GM18870 (cell line): ENCODE measurements around the gene ATP5MK.
"Not testable (repeated sequence)": the region's sequence is repeated elsewhere in the genome, so short reads cannot be mapped to it uniquely, and the experiment has no call there.

ENCODE experiments used
- ATAC-seq: cut with Tn5 transposase; IDR thresholded peaks from one replicate; pipeline ENCODE4 v1.9.1; 2021; ENCODE audit warnings: moderate library complexity; ENCODE audit not compliant: unreplicated experiment

The ATP5MK gene

DNA sequence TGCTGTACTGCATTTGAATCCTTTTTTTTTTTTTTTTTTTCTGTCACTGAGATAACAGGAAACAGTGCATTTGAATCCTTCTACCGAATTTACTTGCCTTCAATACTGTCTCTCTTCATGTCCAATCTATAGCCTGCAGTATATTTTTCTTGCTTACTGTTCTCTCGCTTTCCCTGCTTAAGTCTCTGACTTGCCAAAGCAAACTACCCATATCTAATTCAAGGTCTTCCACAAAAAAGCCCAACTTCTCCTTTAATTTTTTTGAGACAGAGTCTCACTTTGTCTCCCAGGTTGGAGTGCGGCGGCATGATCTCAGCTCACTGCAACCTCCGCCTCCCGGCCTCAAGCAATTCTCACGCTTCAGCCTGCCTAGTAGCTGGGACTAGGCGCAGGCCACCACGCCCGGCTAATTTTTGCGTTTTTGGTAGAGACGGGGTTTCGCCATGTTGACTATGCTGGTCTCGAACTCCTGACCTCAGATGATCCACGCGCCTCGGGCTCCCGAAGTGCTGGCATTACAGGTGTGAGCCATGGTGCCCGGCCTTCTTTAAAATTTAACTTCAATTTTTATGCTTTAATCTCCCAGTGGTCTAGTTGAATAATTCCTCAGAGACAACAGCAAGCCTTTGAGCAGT is 1.0 kb upstream of the ATP5MK start:
- no peak for ATAC-seq

DNA sequence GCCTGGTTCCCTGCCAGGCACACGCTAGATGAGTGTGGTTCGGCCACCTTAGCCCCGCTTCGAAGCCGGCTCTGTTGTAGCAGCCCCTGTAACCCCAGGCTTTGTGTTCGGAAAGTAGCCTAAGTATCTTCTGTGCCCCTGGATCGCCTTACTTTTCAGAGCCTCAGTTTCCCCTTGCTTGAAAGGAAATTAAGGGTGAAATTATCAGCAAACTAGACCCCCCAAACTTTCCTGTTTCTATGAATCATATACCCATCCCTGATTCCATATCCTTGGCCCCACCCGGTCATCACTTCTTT is 463 bp upstream of the ATP5MK start:
- ATAC-seq, result no peak

DNA sequence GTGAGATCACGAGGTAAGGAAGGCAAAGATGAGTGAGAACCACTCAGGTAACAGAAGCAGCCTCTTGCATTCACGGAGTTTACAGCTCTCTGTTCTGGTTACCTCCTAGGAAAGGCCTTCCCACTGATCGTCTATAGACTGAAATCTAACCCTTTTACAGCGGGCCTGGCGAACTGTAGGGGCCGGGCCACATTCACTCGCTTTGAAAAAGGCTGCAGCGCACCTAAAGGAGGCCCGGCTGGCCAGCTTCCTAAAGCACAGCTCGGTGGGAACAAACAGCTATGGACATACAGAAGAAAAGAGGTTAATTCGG is 565 bp downstream of the ATP5MK start:
- no peak for ATAC-seq

DNA sequence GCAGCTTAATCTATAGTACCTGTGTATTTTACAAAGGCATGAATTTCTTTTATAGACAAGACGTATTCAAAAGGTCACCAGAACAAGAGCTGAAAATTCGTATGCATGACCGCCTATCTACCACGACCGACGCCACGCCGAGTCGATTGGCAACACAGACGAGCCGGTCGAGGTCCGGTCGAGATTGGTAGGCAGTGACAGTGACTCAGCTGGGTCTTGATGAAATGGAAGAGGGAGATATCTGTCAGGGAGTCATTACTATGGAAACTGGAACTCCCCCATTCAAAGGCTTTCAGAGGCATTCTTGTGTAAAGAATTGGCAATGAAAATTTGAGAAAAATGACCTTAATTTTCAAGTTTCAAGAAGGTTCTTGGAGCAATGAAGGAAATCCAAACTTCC is 2.1 kb downstream of the ATP5MK start:
- ATAC-seq, result no peak

DNA sequence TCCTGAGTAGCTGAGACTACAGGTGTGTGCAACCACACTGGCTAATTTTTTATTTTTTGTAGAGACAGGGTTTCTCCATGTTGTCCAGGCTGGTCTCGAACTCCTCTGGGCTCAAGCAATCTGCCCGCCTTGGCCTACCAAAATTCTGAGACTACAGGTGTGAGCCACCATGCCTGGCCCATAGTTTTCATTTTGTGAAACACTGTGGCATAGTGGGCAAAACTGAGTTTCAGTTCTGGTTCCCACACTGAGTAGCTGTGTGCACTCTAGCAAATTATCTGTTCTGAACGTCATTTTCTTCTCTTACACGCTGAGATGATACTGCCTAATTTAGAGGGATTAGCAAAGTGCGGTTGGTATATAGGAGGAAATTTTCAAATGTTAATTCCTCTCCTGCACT is 13.5 kb downstream of the ATP5MK start:
- no peak for ATAC-seq

DNA sequence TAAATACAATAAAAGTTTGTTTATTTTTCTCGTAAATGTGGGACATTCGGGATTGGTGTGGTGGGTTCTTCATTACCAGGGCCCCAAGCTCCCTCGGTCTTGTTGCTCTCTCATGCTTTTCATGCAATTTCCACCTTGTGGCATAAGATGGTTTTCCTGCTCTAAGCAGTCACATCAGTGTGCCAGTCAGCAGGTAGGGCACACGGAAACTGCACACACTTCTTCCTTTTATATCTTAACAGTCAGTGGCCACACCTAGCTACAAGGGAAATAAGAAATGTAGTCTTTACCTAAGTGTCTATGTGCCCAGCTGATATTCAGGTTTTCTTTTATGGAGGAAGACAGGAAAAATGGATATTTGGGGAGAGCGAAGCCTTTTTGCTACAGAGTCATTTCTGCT is 22.0 kb downstream of the ATP5MK start:
- ATAC-seq, result no peak

DNA sequence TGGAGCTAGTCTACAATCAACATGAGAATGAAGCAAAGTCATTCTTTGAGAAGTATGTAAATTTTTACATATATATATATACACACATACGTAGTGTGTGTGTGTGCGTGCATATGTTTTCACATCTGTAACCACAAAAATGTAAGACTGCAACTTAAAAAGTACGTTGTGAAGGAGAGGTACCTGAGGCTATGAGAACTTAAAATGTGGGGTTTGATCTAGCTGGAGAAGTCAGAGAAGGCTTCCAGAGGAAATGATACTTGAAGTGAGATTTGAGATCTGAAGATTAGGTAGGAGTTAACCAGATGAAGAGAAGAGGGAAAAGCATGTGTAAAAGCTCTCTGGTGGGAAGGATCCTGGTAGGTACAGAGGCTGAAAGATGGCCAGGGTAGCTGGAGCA is 22.7 kb downstream of the ATP5MK start:
- ATAC-seq, result no peak

DNA sequence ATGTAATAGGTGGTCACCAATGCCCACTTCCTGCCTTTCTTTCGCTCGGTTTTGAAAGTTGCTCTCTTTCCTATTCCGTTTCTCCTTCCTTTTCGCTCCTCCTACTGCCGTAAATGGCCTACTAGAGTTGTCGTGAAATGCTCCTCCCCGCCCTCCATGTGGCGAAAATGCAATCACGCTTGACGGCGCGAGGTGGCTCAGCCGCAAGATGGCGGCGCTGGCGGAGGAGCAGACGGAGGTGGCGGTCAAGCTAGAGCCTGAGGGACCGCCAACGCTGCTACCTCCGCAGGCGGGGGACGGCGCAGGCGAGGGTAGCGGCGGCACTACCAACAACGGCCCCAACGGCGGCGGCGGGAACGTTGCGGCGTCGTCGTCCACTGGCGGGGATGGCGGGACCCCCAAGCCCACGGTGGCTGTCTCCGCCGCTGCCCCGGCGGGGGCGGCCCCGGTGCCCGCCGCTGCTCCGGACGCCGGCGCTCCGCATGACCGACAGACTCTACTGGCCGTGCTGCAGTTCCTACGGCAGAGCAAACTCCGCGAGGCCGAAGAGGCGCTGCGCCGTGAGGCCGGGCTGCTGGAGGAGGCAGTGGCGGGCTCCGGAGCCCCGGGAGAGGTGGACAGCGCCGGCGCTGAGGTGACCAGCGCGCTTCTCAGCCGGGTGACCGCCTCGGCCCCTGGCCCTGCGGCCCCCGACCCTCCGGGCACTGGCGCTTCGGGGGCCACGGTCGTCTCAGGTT is 28.3 kb downstream of the ATP5MK start, which contains the start of gene TAF5:
TAF5 (plus strand) TSS at position 195 of the 737 bp plus-strand sequence; CDS start at position 209, 14 bp downstream.
- peak; percentile 45 for ATAC-seq

DNA sequence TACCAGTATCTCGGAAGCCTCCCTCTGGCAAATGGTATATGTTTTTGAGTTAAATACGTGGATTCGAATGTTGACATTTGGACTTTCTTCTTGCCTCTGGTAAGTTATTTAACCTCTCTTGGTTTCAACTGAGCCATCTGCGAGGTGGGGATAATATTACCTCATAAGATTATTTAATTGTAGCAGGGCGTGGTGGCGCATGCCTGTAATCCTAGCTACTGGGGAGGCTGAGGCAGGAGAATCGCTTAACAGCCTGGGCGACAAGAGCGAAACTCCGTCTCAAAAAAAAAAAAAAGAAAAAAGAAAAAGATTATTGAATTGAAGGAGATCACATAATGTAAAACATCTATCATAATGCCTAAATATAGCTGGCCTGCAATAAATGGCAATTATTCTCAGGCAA is 28.9 kb downstream of the ATP5MK start:
- ATAC-seq, result no peak

DNA sequence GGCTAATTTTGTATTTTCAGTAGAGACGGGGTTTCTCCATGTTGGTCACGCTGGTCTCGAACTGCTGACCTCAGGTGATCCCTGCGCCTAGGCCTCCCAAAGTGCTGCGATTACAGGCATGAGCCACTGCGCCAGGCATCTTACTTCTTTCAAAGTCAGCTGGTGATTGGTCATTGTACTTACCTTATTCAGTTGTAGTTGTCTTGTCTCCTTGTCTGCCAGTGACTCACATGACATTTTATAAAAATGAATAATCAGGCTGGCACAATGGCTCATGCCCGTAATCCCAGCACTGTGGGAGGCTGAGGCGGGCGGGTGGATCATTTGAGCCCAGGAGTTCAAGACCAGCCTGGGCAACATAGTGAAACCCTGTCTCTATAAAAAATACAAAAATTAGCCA is 35.5 kb downstream of the ATP5MK start:
- ATAC-seq, result not testable (repeated sequence)

DNA sequence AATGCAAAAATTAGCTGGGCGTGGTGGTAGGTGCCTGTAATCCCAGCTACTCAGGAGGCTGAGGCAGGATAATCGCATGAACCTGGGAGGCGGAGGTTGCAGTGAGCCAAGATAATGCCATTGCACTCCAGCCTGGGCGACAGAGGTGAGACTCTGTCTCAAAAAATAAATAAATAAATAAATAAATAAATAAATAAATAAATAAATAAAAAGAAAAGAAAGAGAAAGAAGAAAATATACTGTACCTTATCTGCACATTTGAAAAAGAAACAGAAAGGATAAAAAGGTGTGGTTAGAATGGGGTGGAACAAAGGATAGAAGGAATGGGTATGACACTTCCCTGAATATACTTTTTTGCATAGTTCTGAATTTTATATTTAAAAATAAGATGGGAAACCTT is 36.8 kb downstream of the ATP5MK start:
- ATAC-seq, result not testable (repeated sequence)

DNA sequence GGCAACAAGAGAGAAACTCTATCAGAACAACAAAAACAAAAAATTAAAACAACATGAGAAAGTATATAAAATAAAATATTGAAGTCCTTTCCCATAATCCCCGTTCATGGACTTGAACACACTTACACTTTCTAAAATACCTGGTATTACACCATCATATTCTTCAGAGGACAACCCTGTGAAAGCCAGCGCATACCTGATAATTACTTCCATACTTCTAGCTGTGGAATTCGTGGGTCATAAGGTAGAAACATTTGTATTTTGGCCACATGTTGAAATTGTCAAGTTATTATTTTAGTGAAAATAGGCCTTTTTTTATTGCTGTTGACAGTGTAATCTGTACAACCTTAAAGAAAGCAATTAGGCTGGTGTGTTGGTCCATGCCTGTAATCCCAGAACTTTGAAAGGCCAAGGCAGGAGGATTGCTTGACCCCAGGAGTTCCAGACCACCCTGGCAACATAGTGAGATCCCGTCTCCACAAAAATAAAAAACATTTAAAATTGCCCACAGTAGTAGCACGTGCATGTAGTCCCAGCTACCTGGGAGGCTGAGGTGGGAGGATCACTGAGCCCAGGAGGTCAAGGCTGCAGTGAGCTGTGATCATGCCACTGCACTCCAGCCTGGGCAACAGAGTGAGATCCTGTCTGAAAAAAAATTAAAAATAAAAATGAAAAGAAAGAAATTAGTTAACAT is 40.2 kb downstream of the ATP5MK start:
- no peak for ATAC-seq

DNA sequence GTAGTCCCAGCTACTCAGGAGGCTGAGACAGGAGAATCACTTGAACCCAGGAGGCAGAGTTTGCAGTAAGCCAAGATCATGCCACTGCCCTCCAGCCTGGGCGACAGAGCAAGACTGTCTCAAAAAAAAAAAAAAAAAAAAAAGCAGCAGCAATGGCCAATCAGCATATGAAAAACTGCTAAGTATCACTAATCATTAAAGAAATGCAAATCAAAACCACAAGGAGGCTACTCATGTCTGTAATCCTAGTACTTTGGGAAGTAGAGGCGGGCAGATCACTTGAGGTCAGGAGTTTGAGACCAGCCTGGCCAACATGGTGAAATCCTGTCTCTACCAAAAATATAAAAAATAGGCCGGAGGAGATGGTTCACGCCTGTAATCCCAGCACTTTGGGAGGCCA is 41.7 kb downstream of the ATP5MK start:
- not testable (repeated sequence) for ATAC-seq

DNA sequence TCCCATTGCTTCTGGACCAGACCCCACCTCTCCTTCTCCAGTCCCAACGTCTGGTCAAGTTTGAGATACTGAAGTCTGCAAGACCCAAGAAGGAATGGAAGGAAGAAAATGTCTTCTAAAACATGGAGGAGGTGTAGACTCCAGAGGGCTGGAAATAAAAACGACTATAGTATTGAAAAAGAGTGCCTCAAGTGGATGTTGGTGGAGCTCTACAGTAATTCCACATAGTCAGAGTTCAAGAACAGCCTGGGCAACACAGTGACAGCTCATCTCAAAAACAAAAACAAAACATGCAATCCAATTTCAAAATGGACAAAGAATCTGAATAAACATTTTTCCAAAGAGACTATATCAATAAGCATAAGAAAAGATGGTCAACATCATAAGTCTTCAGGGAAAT is 43.0 kb downstream of the ATP5MK start:
- ATAC-seq, result no peak

DNA sequence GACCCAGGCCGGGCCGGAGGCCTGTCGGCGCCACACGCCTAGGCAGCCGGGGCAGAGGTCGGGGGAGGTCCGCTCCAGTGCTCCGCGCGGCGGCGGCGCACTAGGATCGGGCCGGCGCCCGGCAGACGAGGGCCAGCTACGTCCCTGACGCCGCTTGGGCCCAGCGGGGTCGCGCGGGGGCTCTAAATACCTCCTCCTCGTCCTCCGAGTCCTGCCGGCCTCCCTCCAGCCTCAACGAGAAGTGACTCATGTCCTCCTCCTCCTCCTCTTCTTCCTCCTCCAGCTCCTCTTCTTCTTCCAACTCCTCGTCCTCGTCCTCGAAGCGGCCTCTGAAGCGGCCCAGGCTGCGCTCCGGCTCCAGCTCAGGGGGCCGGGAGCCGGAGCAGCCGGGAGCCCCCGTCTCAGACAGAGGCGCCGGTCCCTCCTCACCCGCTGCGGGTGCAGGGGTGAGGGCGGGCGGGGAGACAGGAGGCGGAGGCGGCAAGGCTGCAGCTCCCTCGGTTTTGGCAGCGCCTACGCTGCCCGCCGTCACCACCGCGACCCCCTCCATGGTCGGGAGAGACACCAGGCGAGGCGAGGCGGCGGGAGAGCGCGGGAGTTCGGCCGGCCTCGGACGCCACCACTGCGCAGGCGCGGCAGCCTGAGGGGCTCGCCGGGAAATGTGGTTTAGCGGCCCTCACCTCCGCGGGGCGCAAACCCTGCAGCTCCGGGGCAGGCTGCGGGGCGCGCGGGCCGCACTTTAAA is 45.6 kb downstream of the ATP5MK start, which contains the start of gene PCGF6:
PCGF6 (minus strand) TSS at position 624 of the 744 bp plus-strand sequence; CDS start at position 550, 74 bp downstream.
- ATAC-seq, result peak; percentile 52

DNA sequence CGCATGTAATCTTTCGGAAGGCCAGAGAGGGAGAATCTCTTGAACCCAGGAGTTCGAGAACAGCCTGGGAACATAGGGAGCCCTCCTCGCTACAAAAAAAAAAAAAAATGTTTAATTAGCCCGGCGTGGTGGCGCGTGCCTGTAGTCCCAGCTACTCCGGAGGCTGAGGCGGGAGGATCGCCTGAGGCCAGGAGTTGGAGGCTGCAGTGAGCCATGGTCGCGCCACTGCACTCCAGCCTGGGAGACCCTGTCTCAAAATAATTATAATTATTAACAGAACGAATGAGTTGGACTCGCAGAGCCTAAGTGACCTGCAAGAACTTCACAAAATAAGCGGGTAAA is 46.1 kb downstream of the ATP5MK start:
- ATAC-seq, result no peak
